ENCODE measurements around the gene EDC3.

DNA sequence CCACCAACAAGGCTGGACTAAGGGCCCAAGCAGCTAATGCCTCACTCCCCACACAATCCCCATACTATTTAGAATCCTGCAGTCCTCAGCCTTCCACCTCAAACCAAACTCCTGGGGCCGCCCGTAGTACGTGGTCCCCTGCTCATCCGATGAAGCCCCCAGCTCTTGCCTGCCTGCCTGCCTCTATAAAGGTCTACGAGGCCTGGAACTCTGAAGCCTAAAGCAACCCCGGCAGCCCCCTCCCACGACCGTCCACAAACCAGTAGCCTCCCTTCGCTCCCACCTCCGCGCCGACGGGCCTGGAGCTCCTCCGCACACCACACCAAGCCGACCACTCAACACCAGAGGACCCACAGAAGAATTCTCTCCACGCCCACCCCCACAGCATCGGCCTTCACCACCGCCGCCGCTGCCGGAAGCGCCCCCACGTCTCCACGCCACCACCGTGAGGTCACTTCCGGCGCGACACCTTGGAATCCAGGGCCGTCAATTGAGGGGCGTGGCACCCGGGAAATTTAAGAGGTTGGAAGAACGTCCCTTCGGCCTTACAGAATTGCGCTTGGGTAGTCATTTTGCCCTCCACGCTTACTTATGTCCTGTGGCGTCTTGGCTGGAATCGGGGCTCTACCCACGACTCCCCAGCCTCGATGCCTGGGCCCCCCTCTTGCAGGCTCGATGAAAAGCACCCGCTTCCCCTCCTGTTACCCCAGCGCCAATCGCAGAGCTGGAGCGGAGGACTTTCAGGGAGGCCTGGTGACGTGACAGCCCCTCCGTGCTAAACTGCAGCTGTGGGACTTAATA lies at the start of gene EDC3:
- TF ChIP-seq, protein P1, sequence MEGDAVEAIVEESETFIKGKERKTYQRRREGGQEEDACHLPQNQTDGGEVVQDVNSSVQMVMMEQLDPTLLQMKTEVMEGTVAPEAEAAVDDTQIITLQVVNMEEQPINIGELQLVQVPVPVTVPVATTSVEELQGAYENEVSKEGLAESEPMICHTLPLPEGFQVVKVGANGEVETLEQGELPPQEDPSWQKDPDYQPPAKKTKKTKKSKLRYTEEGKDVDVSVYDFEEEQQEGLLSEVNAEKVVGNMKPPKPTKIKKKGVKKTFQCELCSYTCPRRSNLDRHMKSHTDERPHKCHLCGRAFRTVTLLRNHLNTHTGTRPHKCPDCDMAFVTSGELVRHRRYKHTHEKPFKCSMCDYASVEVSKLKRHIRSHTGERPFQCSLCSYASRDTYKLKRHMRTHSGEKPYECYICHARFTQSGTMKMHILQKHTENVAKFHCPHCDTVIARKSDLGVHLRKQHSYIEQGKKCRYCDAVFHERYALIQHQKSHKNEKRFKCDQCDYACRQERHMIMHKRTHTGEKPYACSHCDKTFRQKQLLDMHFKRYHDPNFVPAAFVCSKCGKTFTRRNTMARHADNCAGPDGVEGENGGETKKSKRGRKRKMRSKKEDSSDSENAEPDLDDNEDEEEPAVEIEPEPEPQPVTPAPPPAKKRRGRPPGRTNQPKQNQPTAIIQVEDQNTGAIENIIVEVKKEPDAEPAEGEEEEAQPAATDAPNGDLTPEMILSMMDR (conservative IDR thresholded peaks at IDR 0.05; ENCODE audit: low read depth, low read length), result no peak
- TF ChIP-seq FOS (IDR thresholded peaks at IDR 0.05; ENCODE audit: low read depth, low read length) (no peak), POLR2A (IDR thresholded peaks at IDR 0.05; ENCODE audit: low read depth, low read length) (peak; percentile 70; the same call in 1 of the 2 replicates), CEBPB (IDR thresholded peaks at IDR 0.05; ENCODE audit: low read depth, low read length) (no peak), RCOR1 (IDR thresholded peaks at IDR 0.05; ENCODE audit: insufficient replicate concordance, low read length) (no peak), MAFK (IDR thresholded peaks at IDR 0.05; ENCODE audit: low read depth, low read length) (no peak), NFE2L2 (IDR thresholded peaks at IDR 0.05; ENCODE audit: low read depth, low read length) (no peak), BHLHE40 (IDR thresholded peaks at IDR 0.05; ENCODE audit: low read depth, low read length) (no peak), RFX5 (IDR thresholded peaks at IDR 0.05; ENCODE audit: low read depth, low read length) (no peak), RAD21 (IDR thresholded peaks at IDR 0.05; ENCODE audit: low read length) (no peak)
- TF ChIP-seq, protein P2, sequence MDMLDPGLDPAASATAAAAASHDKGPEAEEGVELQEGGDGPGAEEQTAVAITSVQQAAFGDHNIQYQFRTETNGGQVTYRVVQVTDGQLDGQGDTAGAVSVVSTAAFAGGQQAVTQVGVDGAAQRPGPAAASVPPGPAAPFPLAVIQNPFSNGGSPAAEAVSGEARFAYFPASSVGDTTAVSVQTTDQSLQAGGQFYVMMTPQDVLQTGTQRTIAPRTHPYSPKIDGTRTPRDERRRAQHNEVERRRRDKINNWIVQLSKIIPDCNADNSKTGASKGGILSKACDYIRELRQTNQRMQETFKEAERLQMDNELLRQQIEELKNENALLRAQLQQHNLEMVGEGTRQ (IDR thresholded peaks at IDR 0.05; ENCODE audit: low read depth, low read length), result no peak
- TF ChIP-seq, protein P3, sequence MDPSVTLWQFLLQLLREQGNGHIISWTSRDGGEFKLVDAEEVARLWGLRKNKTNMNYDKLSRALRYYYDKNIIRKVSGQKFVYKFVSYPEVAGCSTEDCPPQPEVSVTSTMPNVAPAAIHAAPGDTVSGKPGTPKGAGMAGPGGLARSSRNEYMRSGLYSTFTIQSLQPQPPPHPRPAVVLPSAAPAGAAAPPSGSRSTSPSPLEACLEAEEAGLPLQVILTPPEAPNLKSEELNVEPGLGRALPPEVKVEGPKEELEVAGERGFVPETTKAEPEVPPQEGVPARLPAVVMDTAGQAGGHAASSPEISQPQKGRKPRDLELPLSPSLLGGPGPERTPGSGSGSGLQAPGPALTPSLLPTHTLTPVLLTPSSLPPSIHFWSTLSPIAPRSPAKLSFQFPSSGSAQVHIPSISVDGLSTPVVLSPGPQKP (IDR thresholded peaks at IDR 0.05; ENCODE audit: borderline replicate concordance, low read depth, low read length), result peak; percentile 48; the same call in 1 of the 2 replicates

Measured in IMR-90 (cell line).